ENCODE measurements around the gene AKT1. TPM values are rescaled to one million over a fixed set of nuclear protein-coding genes. Genes with fewer than 3 reads are reported as not detected.

The AKT1 gene
- polyA plus RNA-seq, 2 of the 4 experiments (the other 2 are of a cell fraction), result 70.2 to 93.8 TPM

GRCh38 chr14:104808456-104808855, 12.9 kb upstream of the AKT1 start:
- TF ChIP-seq BHLHE40 (IDR thresholded peaks at IDR 0.05; ENCODE audit: low read depth, low read length) (no peak), FOSB (CRISPR knock-in tag; IDR thresholded peaks at IDR 0.05) (no peak), RNF2 (IDR thresholded peaks at IDR 0.05; ENCODE audit: borderline replicate concordance, low read depth) (no peak), RCOR1 (IDR thresholded peaks at IDR 0.05; ENCODE audit: low read depth, low read length) (no peak), ZSCAN20 (CRISPR knock-in tag; IDR thresholded peaks at IDR 0.05) (no peak), CTCF (IDR thresholded peaks at IDR 0.05) (no peak)
- FAIRE-seq (no peak), ATAC-seq (no peak), DNase-seq (ENCODE audit: low read depth in 1 of 2, low spot score in 1 of 2) (no peak)
- Histone ChIP-seq H3K4me3 (no peak overlapping the region), H3K4me2 (no peak overlapping the region), H3K4me1 (peaks cover 28% of the 10 kb centered on the region), H3K9me3 (no peaks in the 10 kb centered on the region), H3K27ac (no peak overlapping the region)
- ChIA-PET CTCF (no interaction called here), POLR2A (no interaction called here)
- WGBS (ENCODE audit: missing lambda C conversion rate), result 71% methylated on average over 6 of the region's 6 CpGs

- no peak for TF ChIP-seq RARB (CRISPR knock-in tag; IDR thresholded peaks at IDR 0.05)
- no peak for TF ChIP-seq EP300 (IDR thresholded peaks at IDR 0.05)
- TF ChIP-seq MYC (IDR thresholded peaks at IDR 0.05; ENCODE audit: borderline replicate concordance, low read length), result no peak
- TF ChIP-seq SMC3 (IDR thresholded peaks at IDR 0.05), result no peak
- no peak for TF ChIP-seq RNF2 (IDR thresholded peaks at IDR 0.05; ENCODE audit: borderline replicate concordance, low read depth)
- TF ChIP-seq FOSL2 (IDR thresholded peaks at IDR 0.05), result no peak
- no peak for TF ChIP-seq FOSL2 (CRISPR knock-in tag; IDR thresholded peaks at IDR 0.05)
- no peak for TF ChIP-seq TFCP2L1 (CRISPR knock-in tag; IDR thresholded peaks at IDR 0.05)
- no peak for TF ChIP-seq NFE2L2 (conservative IDR thresholded peaks at IDR 0.05; ENCODE audit: low read length)
- TF ChIP-seq CHD2 (IDR thresholded peaks at IDR 0.05; ENCODE audit: low read length, partially characterized antibody), result no peak
- no peak for TF ChIP-seq NR3C1 (IDR thresholded peaks at IDR 0.05)
- no peak for TF ChIP-seq KDM1A (IDR thresholded peaks at IDR 0.05; ENCODE audit: low read depth)
- TF ChIP-seq MAFK (IDR thresholded peaks at IDR 0.05; ENCODE audit: partially characterized antibody), result no peak
- no peak for FAIRE-seq
- Histone ChIP-seq H3K4me3 (no peak overlapping the region), H3K4me2 (no peak overlapping the region), H3K4me1 (peaks cover 31% of the 10 kb centered on the region), H3K27ac (no peak overlapping the region), H3K9me3 (no peaks in the 10 kb centered on the region)
- ChIA-PET CTCF (interaction anchor here (0.7 to 2.2 kb wide), 2 partner anchors 11 to 20 kb away, joined by 3 to 7 read pairs; no protein-coding TSS in a partner anchor), POLR2A (no interaction called here)
- ATAC-seq, result no peak
- 73% methylated on average over 10 of the region's 10 CpGs for WGBS (ENCODE audit: missing lambda C conversion rate)
- DNase-seq (ENCODE audit: low read depth in 1 of 2, low spot score in 1 of 2), result no peak
Measured at GRCh38 chr14:104806625-104807465, 11.3 kb upstream of the AKT1 start.

- peak overlapping the region; percentile 15 to 54; a peak in 3 of 6 replicates for H3K27ac ChIP-seq
- ChIA-PET POLR2A (no interaction called here), CTCF (interaction anchor here (0.6 to 2.2 kb wide), 3 partner anchors 12 to 74 kb away, joined by 3 to 7 read pairs (median 3); no protein-coding TSS in a partner anchor)
- no peak overlapping the region for H3K4me3 ChIP-seq
- peak overlapping the region; percentile 32 for H3K4me2 ChIP-seq
- peaks cover 37% of the 10 kb centered on the region for H3K4me1 ChIP-seq
- H3K9me3 ChIP-seq, result no peaks in the 10 kb centered on the region
- 76% methylated on average over 14 of the region's 14 CpGs for WGBS (ENCODE audit: missing lambda C conversion rate)
- no peak for FAIRE-seq
- peak; percentile 6 to 16; a peak in 3 of 6 replicates for ATAC-seq
- DNase-seq (ENCODE audit: low read depth in 1 of 2, low spot score in 1 of 2), result no peak
- no peak for TF ChIP-seq RCOR1 (IDR thresholded peaks at IDR 0.05; ENCODE audit: low read depth, low read length)
Measured at GRCh38 chr14:104805941-104806624, 10.5 kb upstream of the AKT1 start.
